ENCODE data around the gene ATP13A4.

Gene ATP13A4

GRCh38 chr3:193474446-193474845 is 80.2 kb downstream of the ATP13A4 start:
- TF ChIP-seq CREB5 (CRISPR knock-in tag; IDR thresholded peaks at IDR 0.05; ENCODE audit: low read depth) (no peak), ZC3H10 (CRISPR knock-in tag; IDR thresholded peaks at IDR 0.05) (no peak), ZFP30 (CRISPR knock-in tag; IDR thresholded peaks at IDR 0.05) (no peak)
- ATAC-seq, result no peak

- ATAC-seq, result no peak
These were observed 84.0 kb downstream of the ATP13A4 start for GRCh38 chr3:193470710-193471109.

GRCh38 chr3:193465992-193466608 is 88.6 kb downstream of the ATP13A4 start:
- ATAC-seq, result no peak
- TF ChIP-seq RARB (CRISPR knock-in tag; IDR thresholded peaks at IDR 0.05) (no peak), TSHZ2 (CRISPR knock-in tag; IDR thresholded peaks at IDR 0.05) (no peak), PATZ1 (CRISPR knock-in tag; IDR thresholded peaks at IDR 0.05; ENCODE audit: borderline replicate concordance) (no peak), TCF4 (CRISPR knock-in tag; IDR thresholded peaks at IDR 0.05; ENCODE audit: borderline replicate concordance) (no peak), ZFP30 (CRISPR knock-in tag; IDR thresholded peaks at IDR 0.05) (no peak), ARNTL (CRISPR knock-in tag; IDR thresholded peaks at IDR 0.05; ENCODE audit: borderline replicate concordance, low read depth) (no peak), PPARA (CRISPR knock-in tag; IDR thresholded peaks at IDR 0.05; ENCODE audit: borderline replicate concordance) (no peak), ESRRG (CRISPR knock-in tag; IDR thresholded peaks at IDR 0.05) (no peak), ZNF70 (CRISPR knock-in tag; IDR thresholded peaks at IDR 0.05) (no peak), ZNF565 (CRISPR knock-in tag; conservative IDR thresholded peaks at IDR 0.05; ENCODE audit: low read depth) (no peak), ISL1 (CRISPR knock-in tag; IDR thresholded peaks at IDR 0.05) (no peak), BACH2 (CRISPR knock-in tag; IDR thresholded peaks at IDR 0.05; ENCODE audit: borderline replicate concordance) (no peak), TOX (CRISPR knock-in tag; IDR thresholded peaks at IDR 0.05; ENCODE audit: borderline replicate concordance) (no peak)

More at GRCh38 chr3:193470710-193471109, 84.0 kb downstream of the ATP13A4 start:
- no peak for TF ChIP-seq CREB5 (CRISPR knock-in tag; IDR thresholded peaks at IDR 0.05; ENCODE audit: low read depth)
- TF ChIP-seq ESRRG (CRISPR knock-in tag; IDR thresholded peaks at IDR 0.05), result no peak
- no peak for TF ChIP-seq PATZ1 (CRISPR knock-in tag; IDR thresholded peaks at IDR 0.05; ENCODE audit: borderline replicate concordance)
- TF ChIP-seq RARB (CRISPR knock-in tag; IDR thresholded peaks at IDR 0.05), result no peak
- TF ChIP-seq ARNTL (CRISPR knock-in tag; IDR thresholded peaks at IDR 0.05; ENCODE audit: borderline replicate concordance, low read depth), result no peak
- no peak for TF ChIP-seq ZNF70 (CRISPR knock-in tag; IDR thresholded peaks at IDR 0.05)
- TF ChIP-seq ISL1 (CRISPR knock-in tag; IDR thresholded peaks at IDR 0.05), result no peak
- no peak for TF ChIP-seq BACH2 (CRISPR knock-in tag; IDR thresholded peaks at IDR 0.05; ENCODE audit: borderline replicate concordance)
- no peak for TF ChIP-seq SNAI2 (CRISPR knock-in tag; IDR thresholded peaks at IDR 0.05)
- TF ChIP-seq POU6F1 (CRISPR knock-in tag; IDR thresholded peaks at IDR 0.05; ENCODE audit: borderline replicate concordance, low read depth), result no peak
- TF ChIP-seq ZC3H10 (CRISPR knock-in tag; IDR thresholded peaks at IDR 0.05), result no peak
- TF ChIP-seq ZFP3 (CRISPR knock-in tag; IDR thresholded peaks at IDR 0.05), result no peak
- TF ChIP-seq OSR1 (CRISPR knock-in tag; IDR thresholded peaks at IDR 0.05), result no peak
- no peak for TF ChIP-seq GLIS3 (CRISPR knock-in tag; IDR thresholded peaks at IDR 0.05)
